Fibroblast of peridontal ligament (primary cell): ENCODE data around the gene TSSK6.

Source experiments
- DNase-seq: peaks from one replicate; pipeline ENCODE4 v3.0.0-alpha.2; 2010; ENCODE audit errors: extremely low read depth

TSSK6 gene

GRCh38 chr19:19514881-19515641, at the start of gene TSSK6:
TSSK6 (minus strand) TSS chr19:19515548; CDS start chr19:19515427, 121 bp downstream.
- DNase-seq, result no peak

DNA sequence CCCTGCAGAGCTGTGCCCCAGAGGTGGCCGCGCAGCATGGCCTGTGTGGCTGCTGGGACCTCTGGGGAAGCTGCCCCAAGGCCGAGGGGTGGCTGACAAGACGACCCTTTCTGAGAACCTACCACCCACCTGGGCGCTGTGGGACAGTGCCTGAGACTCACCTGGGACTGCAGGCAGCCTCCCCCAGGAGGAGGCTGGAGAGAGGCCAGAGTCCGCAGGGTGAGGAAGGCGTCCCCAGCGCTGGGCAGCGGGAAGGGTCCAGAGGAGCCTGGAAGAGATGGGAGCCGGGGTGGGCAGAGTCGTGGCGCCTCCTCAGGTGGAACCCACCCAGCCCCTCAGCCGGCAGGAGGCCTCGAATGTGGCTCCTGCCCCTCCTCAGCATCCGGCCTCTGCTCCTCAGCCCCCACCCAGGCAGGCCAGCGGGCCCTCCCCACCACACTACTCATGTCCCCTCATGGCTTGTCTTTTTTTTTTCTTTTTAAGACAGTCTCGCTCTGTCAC, 48.0 kb upstream of the TSSK6 start:
- no peak for DNase-seq

DNA sequence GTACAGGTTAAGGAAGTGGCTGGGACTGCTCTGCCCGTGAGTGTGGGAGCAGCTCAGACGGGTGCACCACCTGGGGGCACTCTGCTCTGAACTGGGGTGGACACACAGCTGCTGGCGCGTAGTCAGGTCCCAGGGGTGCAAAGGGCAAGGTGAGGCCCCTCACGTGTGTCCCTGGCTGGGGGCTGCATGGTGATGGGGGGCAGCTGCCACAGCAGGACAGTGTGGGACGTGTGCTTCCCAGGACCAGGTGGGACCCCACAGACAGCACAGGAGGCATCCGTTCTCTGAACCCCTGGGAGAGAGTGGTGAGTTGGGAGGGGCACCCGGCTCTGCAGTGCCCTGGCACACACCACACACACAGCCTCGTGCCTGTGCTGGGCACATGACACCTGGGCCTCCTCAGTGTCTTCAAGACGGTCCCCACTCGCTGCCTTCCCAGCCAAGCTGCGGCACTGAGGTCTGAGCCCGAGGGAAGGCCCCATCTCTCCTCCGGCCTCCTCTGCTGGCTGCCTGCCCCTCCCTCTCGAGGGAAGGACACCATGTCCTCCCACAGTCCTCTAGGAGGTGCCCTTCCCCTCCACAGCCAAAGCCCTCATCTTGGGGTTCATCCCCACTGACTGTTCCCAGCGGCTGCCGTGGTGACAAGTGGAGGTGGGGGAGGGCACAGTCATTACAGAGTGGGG, 47.5 kb upstream of the TSSK6 start:
- DNase-seq, result no peak

GRCh38 chr19:19561946-19562664, 46.8 kb upstream of the TSSK6 start:
- no peak for DNase-seq

DNA sequence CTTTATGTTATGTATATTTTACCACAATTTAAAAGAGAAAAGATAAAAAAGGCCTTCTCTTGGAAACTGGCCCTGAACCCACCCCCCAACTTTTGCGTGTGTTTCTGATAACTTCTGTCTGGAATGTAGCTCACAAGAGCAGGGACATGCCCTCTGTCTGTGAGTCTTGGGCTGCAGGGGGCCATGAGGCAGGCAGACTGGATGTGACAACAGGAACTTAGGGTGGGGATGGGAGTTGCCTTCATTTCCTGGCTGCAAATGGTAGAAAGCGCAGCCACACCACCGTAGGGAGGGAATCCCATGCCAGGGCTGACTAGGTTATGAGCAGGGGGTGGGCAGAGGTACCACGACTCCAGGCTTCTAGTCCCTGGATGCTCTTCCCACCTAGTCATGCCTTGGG, 44.6 kb upstream of the TSSK6 start:
- no peak for DNase-seq

DNA sequence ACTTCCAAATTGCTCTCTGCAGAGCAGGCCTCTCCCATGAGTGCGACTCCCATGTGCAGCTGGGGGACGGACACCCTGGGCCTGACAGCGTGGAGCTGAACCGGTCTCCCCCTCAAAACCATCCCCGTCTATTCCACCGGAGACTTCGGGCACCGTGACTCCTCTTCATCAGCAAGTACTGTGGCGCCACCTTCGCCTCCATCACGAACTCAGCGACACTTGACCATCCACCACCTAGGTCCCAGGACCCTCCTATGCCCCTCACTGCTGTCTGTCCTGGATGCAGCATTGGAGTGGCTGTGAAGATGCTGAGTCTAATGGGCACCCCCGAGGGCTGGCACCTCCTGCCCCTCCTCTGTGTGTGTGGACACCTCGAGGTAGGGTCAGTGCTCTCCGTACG, 43.3 kb upstream of the TSSK6 start:
- no peak for DNase-seq

- no peak for DNase-seq
Observed at GRCh38 chr19:19558055-19558454, 42.7 kb upstream of the TSSK6 start.

DNA sequence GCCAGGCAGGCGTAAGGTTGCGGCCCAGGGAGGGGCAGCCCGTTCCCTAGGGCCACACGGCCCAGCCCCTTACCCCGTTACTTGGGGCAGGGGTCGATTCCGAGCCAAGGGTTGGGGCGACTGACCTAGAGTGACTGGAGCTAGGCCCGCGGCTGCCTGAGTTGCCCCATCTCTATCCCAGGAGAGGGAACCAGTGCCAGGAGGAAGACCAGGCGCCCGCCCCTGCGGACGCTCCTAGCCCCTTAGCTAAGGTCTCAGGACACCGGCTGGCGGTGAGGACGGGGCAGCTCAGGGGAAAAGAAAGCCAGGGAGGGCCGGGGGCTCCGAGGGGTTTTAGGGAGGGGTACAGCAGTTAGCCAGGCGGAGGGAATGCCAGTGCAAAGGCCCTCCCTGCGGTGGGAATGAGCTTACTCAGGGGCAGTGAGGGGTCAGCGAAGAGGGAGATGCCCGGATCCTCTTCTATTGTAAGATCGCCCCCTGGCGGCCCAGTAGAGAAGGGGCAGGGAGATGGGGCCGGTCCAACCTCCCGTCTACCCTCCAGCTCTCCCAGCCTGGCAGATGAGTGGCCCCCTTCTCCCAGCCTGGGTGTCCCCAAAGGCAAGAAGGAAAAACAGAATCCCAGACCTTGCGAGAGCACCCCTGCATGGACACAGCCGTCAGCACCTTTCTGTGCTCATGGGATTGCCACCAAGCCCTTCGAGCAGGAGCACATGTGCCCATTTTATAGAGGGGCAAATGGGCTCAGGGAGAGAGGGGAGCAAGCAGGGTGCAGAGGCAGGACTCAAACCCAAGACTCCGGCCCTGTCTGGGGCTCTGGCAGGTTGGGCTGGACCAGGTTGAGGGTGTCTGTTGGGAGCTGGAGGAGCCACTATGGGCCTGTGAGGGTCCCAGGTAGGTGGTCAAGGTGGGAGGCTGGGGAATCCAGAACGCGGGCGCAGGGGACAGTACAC, 39.0 kb upstream of the TSSK6 start:
- DNase-seq, result peak; percentile 19

- no peak for DNase-seq
Observed at GRCh38 chr19:19553670-19554069, 38.3 kb upstream of the TSSK6 start.

DNA sequence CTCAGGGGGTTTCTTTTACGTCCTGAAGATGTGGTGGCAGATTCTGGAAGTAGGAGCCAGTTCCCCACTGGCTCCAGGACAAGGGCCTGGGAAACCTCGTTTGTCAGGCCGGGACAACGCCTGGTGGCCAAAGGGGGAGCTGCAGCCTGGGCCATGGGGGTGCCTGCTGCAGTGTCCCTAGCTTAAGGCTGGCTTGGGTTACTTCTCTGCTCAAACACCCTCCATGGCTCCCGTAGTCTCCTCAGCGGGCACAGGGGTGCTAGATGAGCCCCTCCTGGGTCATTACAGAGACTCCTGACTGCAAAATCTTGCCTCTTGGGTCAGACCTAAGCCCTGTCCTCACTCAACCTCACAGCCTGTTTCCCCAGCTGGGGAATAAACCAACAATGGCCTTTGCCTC, 37.5 kb upstream of the TSSK6 start:
- DNase-seq, result no peak

DNA sequence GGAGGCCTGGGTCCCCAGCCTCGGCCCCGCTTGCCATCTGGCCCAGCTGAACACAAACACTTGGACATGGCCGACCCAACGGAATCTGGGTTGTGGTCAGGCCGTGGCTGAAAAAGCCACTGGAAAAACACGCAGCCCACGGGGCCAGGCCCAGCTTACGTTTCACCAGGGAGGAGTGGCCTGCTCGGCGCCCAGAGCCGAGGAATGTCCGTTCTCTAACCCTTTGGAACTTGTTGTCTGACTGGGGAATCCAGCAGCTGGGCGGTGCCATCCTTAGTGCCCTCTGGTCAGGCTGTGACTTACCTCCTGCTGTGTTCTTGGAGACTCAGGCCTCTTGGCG, 36.5 kb upstream of the TSSK6 start:
- peak; percentile 54 for DNase-seq

DNA sequence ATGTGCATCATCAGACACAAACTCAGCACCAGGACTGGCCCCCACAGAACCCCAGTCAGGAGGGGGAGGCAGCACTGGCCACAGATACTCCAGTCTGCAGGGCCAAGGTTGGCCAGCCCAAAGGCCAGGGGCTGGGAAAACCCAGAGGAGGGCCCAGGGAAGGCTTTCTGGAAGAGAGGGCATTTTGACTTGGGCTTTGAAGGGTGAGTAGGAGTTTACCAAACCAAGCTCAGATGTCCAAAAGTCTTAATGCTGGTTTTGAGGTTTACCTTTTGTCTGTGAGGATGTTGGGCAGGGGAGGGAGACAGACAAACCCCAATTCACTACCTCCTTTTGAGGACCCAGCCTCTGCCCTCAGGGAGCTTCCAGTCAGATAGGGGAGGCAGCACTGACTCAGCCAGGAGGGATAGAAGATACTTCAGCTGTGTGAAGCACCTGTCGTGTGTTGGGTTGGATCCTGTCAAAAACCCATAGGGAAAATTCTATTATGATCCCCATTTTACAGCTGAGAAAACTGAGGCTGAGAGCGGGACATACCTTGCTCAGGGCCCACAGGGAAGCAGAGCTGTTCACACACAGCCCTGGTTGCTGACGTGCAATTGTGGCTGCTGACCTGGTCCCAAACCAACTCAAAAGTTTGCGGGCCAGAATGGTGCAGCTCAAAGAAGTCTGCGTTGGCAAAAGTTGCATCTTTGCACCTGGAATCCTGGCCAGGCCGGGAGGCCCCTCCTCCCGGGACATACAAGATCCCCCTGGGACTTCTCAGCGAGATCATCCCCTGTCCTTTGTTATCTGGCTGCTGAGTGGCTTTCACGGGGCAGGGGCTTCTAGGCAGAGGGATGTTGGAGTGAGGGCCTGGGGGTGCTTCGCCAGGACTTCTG, 35.9 kb upstream of the TSSK6 start:
- no peak for DNase-seq

DNA sequence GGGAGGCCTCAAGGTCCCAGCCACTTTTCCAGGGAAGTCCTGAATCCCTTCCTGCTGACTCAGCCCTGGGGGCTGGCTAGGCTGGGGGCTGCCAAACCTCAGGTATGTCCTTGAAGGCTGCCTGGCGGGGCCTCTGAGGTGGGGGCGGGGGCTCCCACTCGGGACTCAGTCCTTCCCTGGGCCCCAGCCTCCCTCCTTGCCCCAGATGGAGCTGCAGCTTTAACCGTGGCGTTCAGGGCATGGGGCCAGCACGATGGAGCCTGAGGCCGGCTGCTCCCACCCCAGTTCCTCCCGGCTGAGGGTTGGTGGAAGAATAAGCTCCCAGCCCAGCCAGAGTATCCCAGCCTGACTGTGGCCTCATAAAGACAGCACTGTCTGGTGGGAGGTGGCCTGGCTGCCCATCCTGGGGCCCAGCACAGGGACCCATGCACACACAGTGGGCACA, 35.2 kb upstream of the TSSK6 start:
- peak; percentile 20 for DNase-seq

GRCh38 chr19:19549804-19550464, 34.6 kb upstream of the TSSK6 start:
- no peak for DNase-seq

DNA sequence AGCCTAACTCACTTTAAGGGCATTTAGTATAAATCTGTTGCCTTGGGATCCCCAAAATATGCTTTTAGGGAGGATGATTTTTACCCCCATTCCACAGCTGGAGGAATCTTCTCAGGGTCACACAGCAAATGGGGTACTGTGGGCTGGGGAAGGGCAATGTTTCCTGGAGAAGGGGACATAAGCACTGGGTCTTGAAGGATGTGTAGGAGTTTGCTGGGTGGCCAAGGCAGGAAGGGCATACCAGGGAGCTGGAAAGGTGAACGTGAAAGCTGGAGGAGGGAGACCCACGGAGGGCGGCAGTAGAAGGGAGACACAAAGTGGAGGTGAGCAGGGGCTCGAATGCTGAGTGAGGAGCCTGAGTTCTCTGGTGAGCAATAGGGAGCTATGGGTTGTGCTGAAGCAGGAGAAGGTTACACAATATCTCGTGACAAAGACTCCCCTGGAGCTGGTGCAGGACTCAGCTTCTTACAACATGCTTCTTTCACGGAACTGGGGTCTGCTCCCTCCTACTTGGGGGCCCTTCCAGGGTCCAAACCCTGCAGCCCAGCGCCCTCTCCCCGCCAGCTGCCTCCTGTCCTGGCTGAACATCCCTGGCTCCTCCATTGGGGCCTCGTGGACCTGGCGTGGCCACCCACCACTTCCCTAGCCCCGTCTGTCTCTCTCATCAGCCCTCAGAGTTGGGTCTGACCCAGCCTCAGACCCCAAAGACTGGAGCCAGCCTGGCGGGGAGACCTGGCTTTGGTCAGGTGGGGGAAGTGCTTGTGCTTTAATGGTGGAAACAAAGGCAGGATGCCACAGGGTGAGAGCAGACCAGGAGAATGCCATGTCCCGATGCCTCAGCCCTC, 33.8 kb upstream of the TSSK6 start:
- DNase-seq, result no peak

DNA sequence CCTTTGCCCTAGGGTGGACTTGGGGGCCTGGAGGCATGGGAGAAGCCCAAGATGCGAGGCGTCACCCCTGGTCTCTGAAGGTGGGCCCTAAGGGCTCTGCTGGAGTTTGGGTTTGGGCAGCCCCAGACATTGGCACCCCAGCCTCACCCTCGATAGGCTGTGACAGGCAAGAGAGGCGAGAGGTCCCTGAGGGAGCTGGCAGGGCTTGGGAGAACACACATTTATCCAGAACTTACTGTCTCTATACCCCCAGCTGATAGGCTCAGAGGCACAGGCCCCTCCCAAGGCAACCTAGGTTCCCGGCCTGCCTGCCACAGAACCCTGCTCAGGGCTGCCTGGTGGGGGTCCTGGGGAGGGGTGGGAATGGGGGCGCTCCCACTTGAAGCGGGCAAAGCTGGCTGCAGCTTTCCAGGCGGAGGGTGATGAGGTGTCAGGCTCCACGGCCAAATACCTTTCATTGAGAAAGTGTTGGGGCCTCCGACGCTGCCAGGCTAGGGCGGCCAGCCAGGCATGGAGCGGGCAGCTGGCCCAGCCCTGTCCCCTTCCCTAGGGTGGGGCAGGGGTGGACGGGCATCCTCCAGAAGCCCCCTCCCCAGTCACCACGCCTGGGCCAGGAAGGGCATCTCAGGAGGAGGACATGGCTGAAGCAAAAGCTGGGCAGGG, 32.5 kb upstream of the TSSK6 start:
- no peak for DNase-seq

DNA sequence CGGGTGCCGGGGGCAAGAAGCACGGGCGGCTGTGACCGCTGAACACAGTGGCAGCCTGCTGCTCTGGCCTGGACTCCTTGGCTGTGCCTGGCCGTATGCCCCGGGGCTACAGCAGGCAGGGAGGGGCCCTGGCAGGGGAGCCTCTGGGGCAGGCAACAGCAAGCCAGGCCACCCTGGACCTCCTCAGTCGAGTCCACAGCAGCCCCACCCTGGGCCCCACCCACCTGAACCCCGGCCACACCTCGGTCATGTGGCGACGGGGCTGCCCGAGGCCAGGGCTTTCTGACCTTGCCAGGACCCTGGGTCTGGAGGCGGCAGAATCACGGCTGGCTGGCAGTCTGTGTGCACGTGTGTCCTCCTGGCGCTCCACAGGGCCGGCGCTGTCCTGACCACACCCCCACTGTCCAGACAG, 31.4 kb upstream of the TSSK6 start:
- DNase-seq, result no peak

GRCh38 chr19:19545707-19546106, 30.4 kb upstream of the TSSK6 start:
- no peak for DNase-seq
